ENCODE measurements around the gene KRT17. TPM values are rescaled to one million over a fixed set of nuclear protein-coding genes. Genes with fewer than 3 reads are reported as not detected.

Gene KRT17
- 6.9 and 11.0 TPM in 2 replicates for total RNA-seq (2014; rRNA removed)
- polyA plus RNA-seq (2012): 9.4 TPM

DNA sequence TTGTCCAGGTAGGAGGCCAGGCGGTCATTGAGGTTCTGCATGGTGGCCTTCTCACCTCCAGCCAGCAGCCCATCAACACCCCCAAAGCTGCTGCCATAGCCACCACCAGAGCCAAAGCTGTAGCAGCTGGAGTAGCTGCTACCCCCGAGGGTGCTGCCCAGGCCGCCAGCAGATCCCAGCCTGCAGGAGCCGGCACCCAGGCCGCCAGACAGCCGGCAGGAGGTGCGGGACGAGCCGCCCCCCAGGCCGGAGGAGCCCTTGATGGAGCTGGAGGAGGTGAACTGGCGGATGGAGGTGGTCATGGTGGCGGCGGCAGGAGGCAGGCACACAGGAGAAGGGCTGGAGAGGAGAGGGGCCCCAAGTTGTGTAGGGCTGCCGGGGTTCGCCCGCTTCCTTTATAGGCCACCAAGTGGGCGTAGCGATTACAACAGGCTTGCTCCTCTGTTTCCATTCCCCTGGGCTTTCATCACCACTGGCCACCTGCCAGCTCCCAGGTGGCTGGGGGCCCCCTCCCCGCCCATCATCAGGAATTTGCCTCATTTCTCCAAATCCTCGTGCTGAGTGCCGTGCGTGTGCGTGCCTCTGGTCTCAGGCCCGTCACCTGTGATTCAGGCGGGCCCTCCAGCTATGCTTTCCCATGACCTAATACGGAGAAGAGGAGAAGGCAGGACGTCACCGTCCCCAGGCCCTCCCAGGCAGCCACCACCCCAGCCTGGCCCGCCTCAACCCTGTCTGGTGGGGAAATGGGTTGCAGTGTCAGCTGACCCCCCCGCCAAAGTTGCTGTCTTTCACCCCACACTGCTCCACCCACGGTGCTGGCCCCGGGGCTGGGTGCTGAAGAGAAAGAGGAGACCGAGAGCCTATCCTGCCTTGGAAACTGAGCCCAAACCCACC is at the start of gene KRT17:
TSS of gene KRT17 (minus strand) at position 368 of the 894 bp plus-strand sequence. CDS start at position 302, 66 bp downstream.
- no peak for DNase-seq (ENCODE audit: low read depth)

DNA sequence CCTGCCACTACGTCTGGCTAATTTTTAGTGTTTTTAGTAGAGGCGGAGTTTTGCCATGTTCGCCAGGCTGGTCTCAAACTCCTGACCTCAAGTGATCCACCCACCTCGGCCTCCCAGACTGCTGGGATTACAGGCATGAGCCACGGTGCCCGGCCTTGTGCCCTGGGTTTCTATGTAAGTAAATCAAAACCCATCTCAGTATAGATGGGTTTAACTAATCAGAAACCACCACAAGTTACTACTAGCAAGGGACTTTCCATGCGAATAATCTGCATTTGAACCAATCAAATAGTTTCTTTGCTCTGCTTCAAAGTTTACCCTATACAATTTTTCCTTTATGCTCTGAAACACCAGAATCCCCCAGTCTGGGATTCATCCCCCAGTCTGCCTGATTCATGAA is 47.8 kb upstream of the KRT17 start:
- no peak for DNase-seq (ENCODE audit: low read depth)

DNA sequence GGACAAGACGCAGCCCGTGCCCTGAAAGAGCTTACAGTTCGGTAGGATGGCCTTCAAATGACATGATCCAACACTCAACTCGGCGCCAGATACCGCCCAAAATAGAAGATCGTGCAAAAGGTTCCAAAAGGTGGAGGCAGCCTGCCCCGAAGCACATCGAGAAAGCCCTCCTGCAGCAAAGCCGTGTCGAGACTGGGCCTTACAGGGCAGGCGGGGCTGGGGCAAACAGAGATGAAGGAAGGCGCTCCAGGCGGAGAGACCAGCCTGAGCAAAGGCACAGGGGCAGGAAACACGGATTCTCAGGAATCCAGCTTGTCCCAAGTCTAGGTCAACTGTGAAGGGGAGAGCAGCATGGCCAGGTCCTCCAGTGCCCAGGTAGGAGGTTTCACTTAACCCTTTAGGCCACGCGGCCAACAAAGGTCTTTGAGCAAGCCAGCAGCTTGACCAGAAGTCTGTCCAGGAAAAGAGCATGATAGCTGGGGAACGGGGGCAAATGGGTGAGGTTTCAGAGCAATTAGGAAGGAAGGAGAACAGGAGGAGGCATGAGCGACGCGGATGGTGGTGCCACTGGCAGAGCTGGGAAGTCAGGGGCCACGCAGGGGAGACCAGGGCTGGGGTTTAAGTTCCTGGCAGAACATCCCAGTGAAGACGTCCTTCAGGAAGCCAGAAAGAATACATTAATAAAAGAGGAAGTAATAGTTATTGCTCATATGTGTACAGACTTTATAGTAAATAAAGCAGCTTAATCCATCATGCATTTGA is 43.1 kb upstream of the KRT17 start:
- no peak for DNase-seq (ENCODE audit: low read depth)

DNA sequence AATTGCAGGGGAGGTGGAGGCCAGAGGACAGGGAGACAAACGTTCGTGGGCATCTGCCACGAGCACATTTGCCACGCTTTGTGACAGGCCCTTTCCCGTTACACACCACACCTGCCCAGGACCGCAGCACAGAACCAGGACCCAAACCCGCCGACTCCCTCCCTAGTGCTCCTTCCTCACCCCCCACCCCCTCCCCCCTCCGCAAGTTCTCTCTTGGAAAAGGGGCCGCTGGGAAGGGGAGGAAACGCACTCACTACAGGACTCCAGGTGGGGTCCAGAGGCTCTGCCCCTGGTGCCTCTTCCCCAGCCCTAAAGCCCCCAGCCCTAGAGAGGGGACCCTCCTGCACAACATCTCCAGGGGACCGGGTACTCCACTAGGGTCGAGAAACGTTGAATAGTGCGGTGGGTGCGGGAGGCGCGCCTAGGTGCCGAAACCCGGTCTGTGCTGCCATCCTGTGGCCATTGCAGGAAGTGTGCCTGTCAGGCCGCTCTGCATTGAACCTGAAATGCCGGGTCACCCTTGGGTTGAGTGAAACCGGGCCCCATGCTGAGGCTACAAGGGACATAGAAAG is 42.4 kb upstream of the KRT17 start:
- peak; percentile 56 for DNase-seq (ENCODE audit: low read depth)

DNA sequence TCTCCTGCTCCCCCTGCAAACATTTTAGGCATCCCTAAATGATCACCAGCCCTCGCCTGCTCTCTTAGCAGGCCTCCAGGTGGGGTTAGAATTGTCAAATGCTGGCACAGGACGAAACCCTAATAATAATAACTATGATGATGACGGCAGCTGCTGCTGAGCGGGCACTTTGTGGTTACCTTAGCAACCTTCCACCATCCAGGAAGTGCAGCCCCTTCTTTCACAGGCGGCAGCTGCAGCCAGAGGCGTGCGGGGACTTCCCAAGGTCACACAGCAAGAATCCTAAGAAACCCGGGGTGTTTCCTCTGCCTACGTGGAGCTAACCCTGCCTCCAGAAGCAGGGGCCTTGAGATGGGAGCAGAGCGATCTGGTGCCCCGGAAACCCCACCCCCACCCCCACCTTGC is 41.9 kb upstream of the KRT17 start:
- peak; percentile 76 for DNase-seq (ENCODE audit: low read depth)

DNA sequence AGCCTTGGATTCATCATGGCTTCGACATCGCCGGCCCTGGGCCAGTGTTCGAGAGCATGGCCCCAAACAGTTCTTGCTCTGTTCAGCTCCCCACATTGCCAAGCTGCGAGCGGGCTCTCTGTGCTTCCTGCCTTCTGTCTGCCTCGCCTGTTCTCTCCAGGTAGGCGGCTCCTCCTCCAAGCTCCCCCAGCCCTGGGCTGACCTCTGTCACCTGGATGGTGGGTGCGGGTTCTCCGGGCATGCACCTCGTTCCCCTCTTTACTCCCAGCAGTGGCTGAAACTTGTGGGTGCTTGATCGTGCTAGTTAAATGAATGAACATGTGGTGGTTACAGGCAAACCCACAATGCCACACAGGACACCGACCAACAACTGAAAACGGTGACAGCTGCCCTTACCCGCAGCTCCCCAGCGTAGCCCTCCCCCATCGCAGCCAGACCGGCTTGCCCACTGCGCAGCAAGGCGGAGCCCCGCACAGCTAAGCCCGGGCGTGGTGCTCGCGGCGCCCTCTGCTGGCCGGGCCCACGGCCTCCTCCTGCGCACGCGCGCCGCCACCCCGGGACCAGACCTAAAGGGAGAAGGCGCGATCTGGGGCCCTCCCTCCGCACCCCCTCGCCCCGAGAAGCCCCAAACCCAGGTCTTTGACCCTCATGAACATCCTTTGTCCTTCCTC is 41.3 kb upstream of the KRT17 start:
- peak; percentile 85 for DNase-seq (ENCODE audit: low read depth)

DNA sequence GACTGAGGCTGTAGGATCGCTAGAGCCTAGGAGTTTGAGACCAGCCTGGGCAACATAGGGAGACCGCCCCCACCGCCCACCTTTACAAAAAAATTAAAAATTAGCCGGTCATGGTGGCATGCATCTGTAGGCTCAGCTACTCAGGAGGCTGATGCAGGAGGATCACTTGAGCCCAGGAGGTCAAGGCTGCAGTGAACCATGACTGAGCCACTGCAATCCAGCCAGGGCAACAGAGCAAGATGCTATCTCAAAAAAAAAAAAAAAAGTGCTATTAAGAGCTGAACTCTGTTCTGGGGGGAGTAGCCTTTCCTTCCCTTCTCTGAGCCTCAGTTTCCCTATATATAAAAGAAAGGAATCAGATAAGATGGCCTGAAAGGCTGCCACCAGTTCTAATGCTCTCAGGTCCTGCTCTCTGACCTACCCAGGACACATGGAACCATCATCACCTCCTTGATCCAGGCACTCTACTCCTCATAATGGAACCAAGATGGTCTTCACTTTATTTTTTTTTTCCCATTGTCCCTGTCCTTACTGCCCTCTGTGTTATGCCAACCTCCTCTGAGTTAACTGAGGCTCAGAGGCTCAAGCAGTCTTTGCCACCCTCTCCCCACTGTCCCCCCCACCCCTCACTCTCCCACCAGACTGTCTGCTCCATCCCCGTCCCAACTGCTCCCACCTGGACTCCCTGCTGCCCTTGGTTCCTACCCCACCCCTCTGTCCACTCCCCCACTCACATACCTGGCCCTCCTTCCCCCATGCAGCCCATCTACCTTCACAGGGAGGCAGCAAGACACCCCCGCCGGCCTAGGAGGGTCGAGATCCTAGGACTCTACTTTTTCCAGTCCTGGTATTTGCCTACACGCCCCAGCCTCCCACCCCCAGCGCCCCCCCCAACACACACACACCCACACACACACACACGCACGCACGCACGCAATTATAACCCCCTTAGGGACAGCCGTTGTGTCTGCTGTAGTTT is 40.5 kb upstream of the KRT17 start:
- no peak for DNase-seq (ENCODE audit: low read depth)

DNA sequence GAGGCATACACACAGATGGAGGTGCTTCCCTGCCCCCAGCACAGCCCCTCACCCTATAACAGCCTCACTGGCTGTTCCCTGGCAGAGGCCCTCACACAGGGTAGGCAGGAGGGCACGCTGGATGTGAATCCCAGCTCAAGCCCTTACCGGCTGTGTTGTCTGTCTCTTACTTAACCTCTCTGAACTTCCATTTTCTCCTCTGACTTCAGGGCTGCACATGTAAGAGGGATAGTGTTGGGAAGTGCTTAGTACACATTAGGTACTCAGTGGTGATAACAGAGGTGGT is 39.7 kb upstream of the KRT17 start:
- no peak for DNase-seq (ENCODE audit: low read depth)

DNA sequence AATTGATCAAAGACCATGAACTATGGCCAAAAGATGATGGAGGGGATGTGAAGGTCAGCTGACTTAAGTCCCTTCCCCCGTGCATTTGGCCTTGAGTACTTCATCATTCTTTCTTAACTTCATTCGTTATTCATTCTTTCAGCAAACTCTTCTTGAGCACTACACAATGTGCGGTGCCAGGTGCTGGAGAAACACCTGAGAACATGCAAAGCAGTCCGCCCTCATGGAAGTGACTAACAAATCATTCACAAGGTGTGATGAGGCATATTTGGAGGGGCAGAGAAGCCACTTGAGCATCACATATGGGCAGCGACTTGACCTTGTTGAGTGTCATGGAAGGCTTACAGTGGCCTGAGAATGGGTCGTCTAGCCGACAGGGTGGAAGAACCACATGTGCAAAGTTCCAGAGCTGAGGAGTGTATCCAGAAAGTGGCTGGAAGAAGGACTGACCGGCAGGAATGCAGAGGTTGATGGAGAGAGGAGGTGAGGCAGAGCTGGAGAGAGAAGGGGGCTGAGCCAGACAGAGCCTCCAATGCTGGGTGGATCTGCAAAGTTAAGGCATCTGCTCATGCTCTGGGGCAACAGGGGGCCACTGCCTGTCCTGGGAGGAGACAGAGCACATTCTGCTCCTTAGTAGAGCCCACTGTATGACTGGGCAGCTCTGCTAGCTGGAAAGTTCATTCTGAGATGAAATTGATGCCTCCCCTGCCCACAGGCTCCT is 39.2 kb upstream of the KRT17 start:
- DNase-seq (ENCODE audit: low read depth): no peak

DNA sequence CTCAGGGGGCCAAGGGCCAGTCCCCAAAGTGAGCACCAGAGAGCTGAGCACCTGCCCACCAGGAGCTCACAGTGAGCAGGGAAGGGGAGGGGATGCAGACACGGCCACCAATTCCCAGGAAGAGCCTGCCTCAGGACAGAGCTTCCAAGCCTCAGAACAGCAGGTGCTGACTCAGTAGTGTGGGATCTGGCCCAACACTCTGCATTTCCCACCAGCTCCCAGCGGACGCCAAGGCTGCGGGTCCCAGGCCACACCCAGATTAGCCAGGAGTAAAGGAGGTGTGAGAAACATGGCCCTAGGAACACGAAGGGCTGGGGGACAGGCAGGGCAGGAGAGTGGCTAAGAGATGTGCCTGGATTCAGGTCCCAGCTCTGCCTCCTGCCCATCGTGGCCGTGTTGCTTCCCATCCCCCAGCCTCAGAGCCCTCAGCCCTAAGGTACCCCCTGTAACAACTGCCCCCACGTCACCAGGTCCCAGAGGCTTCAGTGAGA is 35.9 kb upstream of the KRT17 start:
- DNase-seq (ENCODE audit: low read depth): no peak

DNA sequence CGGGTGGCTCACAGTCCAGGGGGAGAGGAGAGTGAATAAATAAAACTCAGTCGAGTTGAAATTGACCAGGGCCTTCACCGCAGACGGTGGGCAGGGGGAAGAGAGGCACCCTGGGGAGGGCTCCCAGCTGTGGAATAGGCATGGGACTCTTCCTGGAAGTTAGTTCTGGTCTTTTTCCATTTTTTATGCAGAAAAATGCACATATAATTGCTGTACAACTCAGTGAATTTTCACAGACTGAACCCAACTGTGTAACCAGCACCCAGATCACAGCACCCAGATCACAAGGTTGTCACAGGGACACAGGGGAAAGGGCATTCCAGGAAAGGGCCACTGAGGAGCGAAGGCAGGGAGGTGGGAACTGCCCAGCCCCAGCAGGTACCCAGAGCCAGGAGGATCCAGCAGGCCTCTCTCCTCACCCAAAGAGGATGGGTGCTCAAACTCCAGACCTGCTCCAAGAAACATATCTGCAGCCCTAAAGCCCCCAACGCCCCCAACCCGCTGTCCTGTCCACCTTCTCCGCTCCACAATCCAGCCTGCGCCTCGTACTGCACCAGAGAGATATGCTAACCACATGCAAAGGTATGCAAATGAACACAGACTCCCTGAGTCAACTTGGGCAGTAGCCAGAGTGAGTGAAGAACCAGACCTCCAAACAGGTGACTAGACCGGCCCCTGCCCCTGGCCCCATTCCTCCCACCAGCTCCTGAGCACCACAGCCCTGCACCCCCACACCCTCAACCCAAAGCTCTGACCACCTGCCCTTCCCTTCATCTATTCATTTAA is 35.2 kb upstream of the KRT17 start:
- DNase-seq (ENCODE audit: low read depth): no peak

DNA sequence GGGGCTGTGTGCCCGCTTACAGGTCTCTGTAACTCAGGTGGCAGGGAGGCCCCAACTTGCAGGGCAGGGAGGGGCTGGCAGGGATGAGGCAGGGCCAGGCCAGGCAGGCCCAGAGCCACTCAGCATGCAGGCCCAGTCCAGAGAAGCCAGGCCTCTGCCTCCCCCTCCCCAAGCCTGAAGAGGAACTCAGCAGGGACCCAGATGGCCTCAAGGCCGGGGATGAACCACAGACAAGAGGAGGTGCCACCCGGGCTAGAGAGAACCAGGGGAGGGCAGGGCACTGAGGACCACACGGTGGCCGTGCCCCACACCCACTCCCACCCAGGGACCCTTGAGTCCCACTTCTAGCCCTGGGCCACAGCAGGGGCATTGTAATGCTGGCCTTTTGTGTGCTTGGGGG is 34.5 kb upstream of the KRT17 start:
- DNase-seq (ENCODE audit: low read depth): no peak

DNA sequence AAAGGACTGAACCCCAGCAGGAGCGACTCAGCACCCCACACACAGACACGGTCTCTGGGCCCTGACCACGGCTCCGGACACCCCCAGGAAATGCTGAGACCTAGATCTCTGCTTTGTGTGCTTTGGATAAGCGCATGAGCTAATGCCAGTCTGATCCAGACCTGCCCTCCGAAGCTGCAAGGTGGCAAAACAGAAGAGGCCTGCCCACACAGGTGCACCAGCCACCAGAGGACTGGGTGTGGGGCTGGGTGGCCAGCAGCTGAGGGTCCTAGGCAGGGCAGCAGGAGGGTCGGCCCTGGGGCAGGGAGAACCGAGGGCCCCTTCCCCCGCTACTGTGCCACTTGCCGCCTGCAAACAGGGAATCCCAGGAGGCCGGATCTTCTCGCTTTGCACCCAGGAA is 33.6 kb upstream of the KRT17 start:
- DNase-seq (ENCODE audit: low read depth): no peak

DNA sequence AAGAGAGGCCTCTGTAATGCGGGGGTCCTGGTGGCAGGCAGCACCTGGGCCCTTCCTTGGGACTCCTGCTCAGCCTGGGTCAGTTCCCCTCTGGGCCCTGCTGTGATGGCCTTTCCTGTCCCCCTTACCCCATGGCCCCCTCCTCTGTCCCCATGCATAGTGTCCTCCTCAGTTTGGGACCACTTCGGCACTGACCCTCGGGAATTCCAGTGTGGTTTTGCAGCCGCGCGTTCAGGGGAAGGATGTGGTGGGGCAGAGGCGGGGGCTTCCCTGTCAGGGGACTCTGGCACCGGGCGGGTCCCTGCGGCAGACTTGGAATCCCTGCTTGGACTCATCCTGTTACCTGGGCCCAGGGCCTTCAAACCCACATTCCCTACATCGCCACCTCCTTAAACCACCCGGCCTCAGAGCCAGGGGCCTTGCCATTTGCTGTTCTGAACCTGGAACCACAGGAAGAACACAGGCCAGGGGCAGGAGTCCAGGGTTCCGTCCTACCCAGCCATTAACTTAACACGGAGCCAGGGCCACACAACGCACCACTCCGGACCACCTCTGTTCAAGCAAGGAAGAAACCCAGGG is 32.9 kb upstream of the KRT17 start:
- no peak for DNase-seq (ENCODE audit: low read depth)

DNA sequence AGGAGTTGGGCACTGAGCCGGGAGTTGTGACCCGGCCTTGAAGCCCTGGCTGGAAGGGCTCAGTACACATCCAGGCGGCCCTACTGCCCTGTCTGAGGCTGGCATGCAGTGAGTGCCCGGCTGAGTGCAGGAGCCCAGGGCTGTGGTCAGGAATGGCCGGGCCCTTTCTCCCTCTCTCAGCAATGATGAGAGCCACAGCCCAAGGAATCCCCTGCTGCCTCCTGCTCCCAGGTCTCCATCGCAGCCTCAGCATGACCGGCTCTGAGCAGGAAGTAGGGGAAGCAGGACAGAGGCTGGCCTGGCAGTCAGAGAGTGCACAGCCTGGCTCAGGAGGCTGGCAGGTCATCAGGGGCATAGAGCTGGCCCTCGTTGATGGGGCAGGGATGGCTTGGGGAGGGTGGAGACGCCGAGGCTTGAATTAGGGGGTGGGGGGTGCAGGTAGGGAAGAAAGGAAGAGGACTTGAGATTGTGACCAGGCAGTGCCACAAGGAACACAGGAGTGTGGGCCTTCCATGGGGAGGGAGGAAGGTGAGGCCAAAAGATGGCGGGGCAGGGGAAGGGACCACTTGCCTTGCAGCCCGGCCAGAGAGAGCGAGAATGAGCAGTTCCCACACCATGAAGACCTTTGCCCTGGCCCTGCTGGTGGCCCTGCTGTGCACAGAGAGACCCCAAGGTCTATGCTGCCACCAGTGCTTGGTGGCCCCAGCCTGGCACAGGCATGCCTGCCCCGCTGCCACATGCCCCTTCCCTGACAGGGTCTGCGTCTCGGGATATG is 32.1 kb upstream of the KRT17 start:
- no peak for DNase-seq (ENCODE audit: low read depth)

DNA sequence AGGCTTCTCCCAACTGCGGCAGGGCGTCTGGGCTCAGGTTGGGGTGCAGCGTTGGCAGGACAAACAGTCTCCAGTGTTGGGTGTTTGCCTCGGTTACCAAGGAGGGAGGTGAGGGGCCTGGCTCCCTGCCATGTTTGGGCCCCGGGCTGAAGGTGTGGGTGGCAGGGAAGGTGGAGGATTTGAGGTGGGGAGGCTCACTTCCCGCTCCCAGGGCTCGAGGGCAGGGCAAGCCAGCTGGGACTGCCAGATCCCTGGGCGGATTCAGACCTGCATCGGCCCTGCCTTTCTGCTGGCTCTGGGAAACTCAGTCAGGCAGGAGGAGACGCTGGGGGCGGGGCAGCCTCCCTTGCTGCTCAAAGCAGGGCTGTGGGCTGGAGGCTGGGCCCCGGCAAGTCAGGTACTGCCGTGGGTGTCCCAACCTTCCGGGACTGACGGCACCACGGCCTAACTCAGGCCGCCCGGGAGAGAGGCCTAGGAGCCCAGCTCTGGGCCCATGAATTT is 31.3 kb upstream of the KRT17 start:
- DNase-seq (ENCODE audit: low read depth): no peak

DNA sequence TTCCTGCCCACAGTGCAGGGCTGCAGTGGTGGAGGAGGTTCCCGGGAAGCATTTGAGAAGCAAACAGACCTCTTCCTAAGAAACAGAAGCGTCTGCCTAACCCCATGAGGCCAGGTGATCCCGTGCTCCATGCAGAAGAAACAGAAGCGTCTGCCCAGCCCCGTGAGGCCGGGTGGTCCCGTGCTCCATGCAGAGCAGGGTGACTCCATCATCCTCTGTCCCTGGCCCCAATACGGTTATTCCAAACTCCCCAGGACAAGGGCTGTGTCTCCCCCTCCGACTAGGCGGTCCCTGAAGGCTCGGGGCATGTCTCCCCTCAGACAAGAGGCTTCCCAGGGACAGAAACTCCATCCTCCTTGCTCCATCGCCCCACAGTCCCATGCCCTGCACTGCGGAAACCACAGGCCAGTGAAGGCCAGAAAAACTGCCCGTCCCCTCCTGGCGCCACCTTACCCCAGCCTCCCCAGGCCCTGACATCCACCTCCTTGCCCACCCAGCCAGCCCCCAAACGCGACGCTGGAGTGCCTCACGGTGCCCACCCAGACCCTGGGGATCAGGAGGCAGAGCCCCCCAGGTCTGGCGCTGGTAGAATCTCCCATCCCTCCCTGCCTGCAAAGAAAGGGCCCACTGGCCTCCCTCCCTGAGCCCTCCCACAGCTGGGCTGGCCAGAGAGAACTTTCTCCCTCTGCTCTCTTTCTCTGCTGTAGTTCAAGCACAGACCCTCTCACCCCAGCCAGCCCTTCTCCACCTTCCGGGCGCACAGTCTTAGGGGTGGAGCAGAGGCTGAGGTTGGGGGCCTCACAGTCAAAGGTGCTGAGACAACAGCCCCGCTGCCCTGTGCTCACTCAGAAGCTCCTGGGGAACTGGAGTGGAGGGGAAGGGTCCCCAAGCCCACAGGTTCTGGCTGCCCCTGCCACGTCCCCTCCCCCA is 30.6 kb upstream of the KRT17 start:
- no peak for DNase-seq (ENCODE audit: low read depth)
